Measurements from ENCODE around the gene TEX53.

TEX53 gene

DNA sequence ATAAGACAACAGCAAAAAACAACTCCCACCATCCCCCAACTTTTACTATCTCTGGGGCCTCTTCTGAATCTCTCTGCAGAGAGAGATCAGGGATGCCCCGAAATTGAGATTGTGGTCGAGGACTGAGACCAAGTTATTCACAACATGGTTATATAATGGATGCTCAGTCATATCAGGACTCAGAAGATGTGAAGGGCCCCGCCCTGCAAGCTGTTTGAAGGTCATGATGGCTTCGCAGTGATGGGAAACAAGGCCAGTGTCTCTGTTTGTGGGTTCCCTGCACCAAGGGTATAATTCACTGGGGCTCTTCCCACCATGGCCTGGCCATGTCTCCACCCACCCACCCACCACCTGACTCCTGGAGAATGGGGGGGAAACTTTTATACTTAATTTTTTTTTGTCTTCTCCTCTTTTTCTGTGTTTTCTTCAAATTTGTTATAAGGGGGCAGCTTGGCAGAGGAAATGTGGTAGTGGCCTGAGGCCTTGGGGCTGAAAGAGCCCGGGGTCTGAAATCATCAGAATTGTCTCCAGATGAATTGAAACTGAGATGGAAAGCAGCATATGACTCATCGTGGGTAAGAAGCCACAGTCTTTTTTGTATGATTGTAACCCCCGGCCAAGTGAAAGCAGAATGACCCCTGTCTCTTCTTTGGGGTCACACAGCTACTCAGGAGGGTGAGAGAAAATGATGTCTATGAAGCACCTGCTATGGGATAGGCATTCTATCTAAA is 39.4 kb upstream of the TEX53 start:
- Histone ChIP-seq H3K4me2 (peak overlapping the region; percentile 41), H3K4me1 (ENCODE audit: low read depth, poor library complexity, severe bottlenecking) (peaks cover 46% of the 10 kb centered on the region)

DNA sequence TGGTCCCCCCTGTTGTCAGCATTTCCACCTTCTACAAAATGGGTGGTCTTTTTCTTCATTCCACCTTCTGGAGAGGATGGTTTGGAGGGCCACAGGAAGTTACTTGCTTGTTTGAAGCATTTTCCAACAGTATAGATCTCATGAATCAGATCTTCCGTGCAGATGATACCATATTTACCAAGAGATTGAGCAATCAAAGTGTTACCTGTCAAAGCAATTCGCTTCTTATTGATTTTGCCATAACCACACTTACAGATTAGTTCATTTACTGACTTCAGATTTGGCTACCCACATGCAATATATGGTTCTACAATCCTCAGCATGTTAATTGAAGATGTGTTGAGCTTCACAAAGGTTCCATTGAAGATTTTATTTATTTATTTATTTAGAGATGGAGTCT is 38.3 kb upstream of the TEX53 start:
- Histone ChIP-seq H3K36me3 (ENCODE audit: insufficient read depth) (no peaks in the 10 kb centered on the region), H3K4me1 (ENCODE audit: low read depth, poor library complexity, severe bottlenecking) (peaks cover 56% of the 10 kb centered on the region), H4K20me1 (ENCODE audit: insufficient read depth) (no peaks in the 10 kb centered on the region), H3K9ac (no peak overlapping the region), H3K79me2 (ENCODE audit: insufficient read depth, low read depth) (no peaks in the 10 kb centered on the region), H3K27ac (no peak overlapping the region), H3K4me3 (IDR thresholded peaks at IDR 0.05; ENCODE audit: insufficient read depth, low read depth, low read length) (no peak overlapping the region), H3K4me2 (peak overlapping the region; percentile 41), H2AFZ (ENCODE audit: low read depth) (no peak overlapping the region), H3K27me3 (ENCODE audit: insufficient read depth, low read depth) (peaks cover 53% of the 10 kb centered on the region)
- TF ChIP-seq, protein P1, sequence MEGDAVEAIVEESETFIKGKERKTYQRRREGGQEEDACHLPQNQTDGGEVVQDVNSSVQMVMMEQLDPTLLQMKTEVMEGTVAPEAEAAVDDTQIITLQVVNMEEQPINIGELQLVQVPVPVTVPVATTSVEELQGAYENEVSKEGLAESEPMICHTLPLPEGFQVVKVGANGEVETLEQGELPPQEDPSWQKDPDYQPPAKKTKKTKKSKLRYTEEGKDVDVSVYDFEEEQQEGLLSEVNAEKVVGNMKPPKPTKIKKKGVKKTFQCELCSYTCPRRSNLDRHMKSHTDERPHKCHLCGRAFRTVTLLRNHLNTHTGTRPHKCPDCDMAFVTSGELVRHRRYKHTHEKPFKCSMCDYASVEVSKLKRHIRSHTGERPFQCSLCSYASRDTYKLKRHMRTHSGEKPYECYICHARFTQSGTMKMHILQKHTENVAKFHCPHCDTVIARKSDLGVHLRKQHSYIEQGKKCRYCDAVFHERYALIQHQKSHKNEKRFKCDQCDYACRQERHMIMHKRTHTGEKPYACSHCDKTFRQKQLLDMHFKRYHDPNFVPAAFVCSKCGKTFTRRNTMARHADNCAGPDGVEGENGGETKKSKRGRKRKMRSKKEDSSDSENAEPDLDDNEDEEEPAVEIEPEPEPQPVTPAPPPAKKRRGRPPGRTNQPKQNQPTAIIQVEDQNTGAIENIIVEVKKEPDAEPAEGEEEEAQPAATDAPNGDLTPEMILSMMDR (conservative IDR thresholded peaks at IDR 0.05; ENCODE audit: low read depth, low read length): no peak

More for the DNA sequence above, 39.4 kb upstream of the TEX53 start:
- no peaks in the 10 kb centered on the region for H3K79me2 ChIP-seq (ENCODE audit: insufficient read depth, low read depth)
- no peak overlapping the region for H3K4me3 ChIP-seq (IDR thresholded peaks at IDR 0.05; ENCODE audit: insufficient read depth, low read depth, low read length)
- TF ChIP-seq, protein P1 (conservative IDR thresholded peaks at IDR 0.05; ENCODE audit: low read depth, low read length): no peak
- H2AFZ ChIP-seq (ENCODE audit: low read depth): no peak overlapping the region
- H3K9ac ChIP-seq: no peak overlapping the region
- peaks cover 48% of the 10 kb centered on the region for H3K27me3 ChIP-seq (ENCODE audit: insufficient read depth, low read depth)
- no peaks in the 10 kb centered on the region for H4K20me1 ChIP-seq (ENCODE audit: insufficient read depth)
- H3K36me3 ChIP-seq (ENCODE audit: insufficient read depth): no peaks in the 10 kb centered on the region
- H3K27ac ChIP-seq: no peak overlapping the region; the same call in 1 of the 2 replicates

DNA sequence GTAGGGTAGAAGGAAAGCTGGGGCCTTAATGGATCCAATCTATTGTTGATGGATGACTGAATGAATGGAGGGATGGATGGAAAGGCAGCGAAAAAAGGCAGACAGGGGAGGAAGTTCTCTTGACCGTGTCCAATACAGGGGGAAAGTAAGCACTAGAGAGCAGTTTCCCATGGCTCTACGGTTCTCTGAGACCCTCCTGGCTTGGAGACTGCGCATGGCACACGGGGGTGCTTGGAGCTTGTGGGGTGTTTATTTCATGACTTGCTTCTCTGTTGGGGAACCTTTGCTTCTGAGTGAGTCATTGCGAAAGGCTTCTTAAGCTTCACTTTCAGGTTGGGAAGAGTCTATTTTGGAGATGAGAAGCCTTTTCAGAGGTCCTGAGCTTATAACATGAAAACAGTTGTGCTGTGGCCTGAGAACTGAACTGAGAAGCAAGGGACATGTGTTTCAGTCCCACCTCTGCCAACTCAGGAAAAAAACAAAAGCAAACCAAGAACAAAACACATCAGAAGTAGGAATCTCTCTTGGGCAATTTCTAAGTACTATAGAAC is 37.2 kb upstream of the TEX53 start:
- no peak overlapping the region for H3K9ac ChIP-seq
- no peaks in the 10 kb centered on the region for H3K79me2 ChIP-seq (ENCODE audit: insufficient read depth, low read depth)
- H3K4me3 ChIP-seq (IDR thresholded peaks at IDR 0.05; ENCODE audit: insufficient read depth, low read depth, low read length): no peak overlapping the region
- H4K20me1 ChIP-seq (ENCODE audit: insufficient read depth): no peaks in the 10 kb centered on the region
- H2AFZ ChIP-seq (ENCODE audit: low read depth): no peak overlapping the region
- TF ChIP-seq, protein P1 (conservative IDR thresholded peaks at IDR 0.05; ENCODE audit: low read depth, low read length): no peak
- peaks cover 64% of the 10 kb centered on the region for H3K4me1 ChIP-seq (ENCODE audit: low read depth, poor library complexity, severe bottlenecking)
- H3K4me2 ChIP-seq: peak overlapping the region; percentile 23; the same call in 1 of the 2 replicates
- H3K27ac ChIP-seq: no peak overlapping the region
- H3K27me3 ChIP-seq (ENCODE audit: insufficient read depth, low read depth): peaks cover 51% of the 10 kb centered on the region
- H3K36me3 ChIP-seq (ENCODE audit: insufficient read depth): no peaks in the 10 kb centered on the region

DNA sequence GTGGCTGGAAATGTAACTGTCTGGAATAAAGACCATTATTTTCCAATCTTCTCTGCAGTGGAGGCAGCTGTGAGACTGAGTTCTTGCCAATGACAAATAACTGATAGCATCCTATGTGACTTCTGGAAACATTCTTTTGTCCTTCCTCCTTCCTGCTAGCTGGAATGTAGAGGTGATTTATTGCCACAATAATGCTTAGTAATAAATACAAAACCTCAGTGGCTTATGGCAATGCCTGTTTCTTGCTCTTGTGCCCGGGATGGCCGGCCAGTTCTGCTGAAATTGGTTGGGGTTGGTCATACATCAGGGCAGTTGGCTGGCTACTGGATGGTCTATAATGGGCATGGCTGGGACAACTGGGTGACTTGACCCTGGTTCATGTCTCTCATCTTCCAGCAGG is 36.5 kb upstream of the TEX53 start:
- Histone ChIP-seq H3K79me2 (ENCODE audit: insufficient read depth, low read depth) (no peaks in the 10 kb centered on the region), H3K4me2 (peak overlapping the region; percentile 23; the same call in 1 of the 2 replicates), H3K4me3 (IDR thresholded peaks at IDR 0.05; ENCODE audit: insufficient read depth, low read depth, low read length) (no peak overlapping the region), H4K20me1 (ENCODE audit: insufficient read depth) (no peaks in the 10 kb centered on the region), H3K36me3 (ENCODE audit: insufficient read depth) (no peaks in the 10 kb centered on the region), H3K27me3 (ENCODE audit: insufficient read depth, low read depth) (peaks cover 44% of the 10 kb centered on the region), H3K4me1 (ENCODE audit: low read depth, poor library complexity, severe bottlenecking) (peaks cover 64% of the 10 kb centered on the region), H2AFZ (ENCODE audit: low read depth) (no peak overlapping the region), H3K9ac (no peak overlapping the region), H3K27ac (no peak overlapping the region)
- TF ChIP-seq, protein P1 (conservative IDR thresholded peaks at IDR 0.05; ENCODE audit: low read depth, low read length): no peak
